Embryonic facial prominence (tissue), 1 donor: ENCODE measurements around the gene LRRTM3.

Experiments
- DNase-seq: peaks from one replicate; pipeline ENCODE4 v3.0.0-alpha.2; 2016; ENCODE audit errors: extremely low spot score

LRRTM3 gene

GRCh38 chr10:66931949-66932343 is 6.1 kb downstream of the LRRTM3 start:
- DNase-seq = no peak

- DNase-seq = no peak
These were observed 8.9 kb downstream of the LRRTM3 start for GRCh38 chr10:66934711-66935110.

- no peak for DNase-seq
These were observed 15.1 kb downstream of the LRRTM3 start for GRCh38 chr10:66940965-66941364.

- DNase-seq = no peak
These were observed 15.7 kb downstream of the LRRTM3 start for GRCh38 chr10:66941491-66941890.

GRCh38 chr10:66942407-66942806 is 16.6 kb downstream of the LRRTM3 start:
- DNase-seq = no peak

GRCh38 chr10:66943590-66943989 is 17.8 kb downstream of the LRRTM3 start:
- no peak for DNase-seq

GRCh38 chr10:66951896-66952295 is 26.1 kb downstream of the LRRTM3 start:
- DNase-seq = no peak

- no peak for DNase-seq
These were observed 32.6 kb downstream of the LRRTM3 start for GRCh38 chr10:66958466-66958865.

GRCh38 chr10:66964946-66965345 is 39.1 kb downstream of the LRRTM3 start:
- DNase-seq = no peak

- no peak for DNase-seq
These were observed 54.5 kb downstream of the LRRTM3 start for GRCh38 chr10:66980246-66980815.

GRCh38 chr10:66981361-66982052 is 55.7 kb downstream of the LRRTM3 start:
- no peak for DNase-seq

- DNase-seq = peak; percentile 64
These were observed 56.2 kb downstream of the LRRTM3 start for GRCh38 chr10:66982053-66982420.

- DNase-seq = no peak
These were observed 57.1 kb downstream of the LRRTM3 start for GRCh38 chr10:66982792-66983474.

GRCh38 chr10:66983475-66983818 is 57.6 kb downstream of the LRRTM3 start:
- no peak for DNase-seq

GRCh38 chr10:66990143-66990830 is 64.5 kb downstream of the LRRTM3 start:
- DNase-seq = no peak

GRCh38 chr10:66996996-66997395 is 71.2 kb downstream of the LRRTM3 start:
- DNase-seq = no peak

- DNase-seq = no peak
These were observed 74.1 kb downstream of the LRRTM3 start for GRCh38 chr10:66999762-67000545.

GRCh38 chr10:67004690-67005089 is 78.9 kb downstream of the LRRTM3 start:
- DNase-seq = no peak

GRCh38 chr10:67005981-67006380 is 80.1 kb downstream of the LRRTM3 start:
- DNase-seq = no peak

- DNase-seq = no peak
These were observed 85.6 kb downstream of the LRRTM3 start for GRCh38 chr10:67011480-67011879.

GRCh38 chr10:67011981-67012380 is 86.1 kb downstream of the LRRTM3 start:
- no peak for DNase-seq

- DNase-seq = no peak
These were observed 89.4 kb downstream of the LRRTM3 start for GRCh38 chr10:67015225-67015624.
